MM.1S (cell line): ENCODE results near the gene SMARCA4.
"Not testable (repeated sequence)": the region's sequence is repeated elsewhere in the genome, so short reads cannot be mapped to it uniquely, and the experiment has no call there.

ENCODE experiments used
- DNase-seq: peaks from one replicate; pipeline ENCODE4 v3.0.0-alpha.2; 2015
- H2AFZ ChIP-seq: fragments of 300-600 bp; sonication (generic); 2 replicates; pipeline ENCODE4 v1.6.0; 2016; ENCODE audit warnings: antibody characterized with exemption, low read length
- H3F3A ChIP-seq: fragments of 300-600 bp; sonication (generic); 2 replicates; pipeline ENCODE4 v1.6.1; 2016; ENCODE audit warnings: mild to moderate bottlenecking, antibody characterized with exemption, low read length, moderate library complexity, mixed read lengths; ENCODE audit not compliant: insufficient read depth
- H3K27ac ChIP-seq: fragments of 300-600 bp; sonication (generic); 2 replicates; pipeline ENCODE4 v1.5.1; 2016; ENCODE audit warnings: mild to moderate bottlenecking, low read length
- H3K27me3 ChIP-seq: fragments of 300-600 bp; sonication (generic); replicated peaks from 2 replicates; pipeline ENCODE4 v1.6.0; 2016; ENCODE audit warnings: low read length; ENCODE audit not compliant: insufficient read depth
- H3K36me3 ChIP-seq: fragments of 300-600 bp; sonication (generic); replicated peaks from 2 replicates; pipeline ENCODE4 v1.6.1; 2016; ENCODE audit warnings: mild to moderate bottlenecking, low read length, mixed read lengths; ENCODE audit not compliant: insufficient read depth
- H3K4me1 ChIP-seq: fragments of 300-600 bp; sonication (generic); 2 replicates; pipeline ENCODE4 v1.6.1; 2016; ENCODE audit warnings: low read length, mixed read lengths
- H3K4me2 ChIP-seq: fragments of 300-600 bp; sonication (generic); 2 replicates; pipeline ENCODE4 v1.6.0; 2016; ENCODE audit warnings: low read depth, low read length
- H3K4me3 ChIP-seq: fragments of 300-600 bp; sonication (generic); 2 replicates; pipeline ENCODE4 v1.5.1; 2016; ENCODE audit warnings: low read length, mixed read lengths
- H3K79me2 ChIP-seq: fragments of 300-600 bp; sonication (generic); 2 replicates; pipeline ENCODE4 v1.6.1; 2016; ENCODE audit warnings: mixed run types, low read length, mixed read lengths
- H3K9ac ChIP-seq: fragments of 300-600 bp; sonication (generic); 2 replicates; pipeline ENCODE4 v1.6.1; 2016; ENCODE audit warnings: low read length, mixed read lengths
- H3K9me2 ChIP-seq: fragments of 300-600 bp; sonication (generic); replicated peaks from 2 replicates; pipeline ENCODE4 v1.6.1; 2016; ENCODE audit warnings: mild to moderate bottlenecking, low read length, mixed read lengths; ENCODE audit not compliant: insufficient read depth
- H3K9me3 ChIP-seq: fragments of 300-600 bp; sonication (generic); replicated peaks from 2 replicates; pipeline ENCODE4 v1.6.1; 2016; ENCODE audit warnings: mild to moderate bottlenecking, low read length, mixed read lengths; ENCODE audit not compliant: insufficient read depth
- H4K20me1 ChIP-seq: fragments of 300-600 bp; sonication (generic); 2 replicates; pipeline ENCODE4 v1.6.1; 2016; ENCODE audit warnings: mild to moderate bottlenecking, low read length, moderate library complexity, mixed read lengths; ENCODE audit not compliant: insufficient read depth
- EZH2 ChIP-seq: fragments of 300-600 bp; sonication (generic); optimal IDR thresholded peaks from 2 replicates; pipeline ENCODE3; 2017; ENCODE audit warnings: low read depth, mild to moderate bottlenecking, antibody characterized with exemption, low read length, mixed read lengths
- EZH2phosphoT487 ChIP-seq: fragments of 300-600 bp; sonication (generic); IDR thresholded peaks from 2 replicates; pipeline ENCODE4 v1.6.1; 2018; ENCODE audit warnings: antibody characterized with exemption, low read length
- TF ChIP-seq, protein P1 (sequence below): fragments of 300-600 bp; sonication (generic); IDR thresholded peaks from 2 replicates; pipeline ENCODE4 v1.5.1; 2016; ENCODE audit warnings: antibody characterized with exemption, low read length, mixed read lengths

Gene SMARCA4

DNA sequence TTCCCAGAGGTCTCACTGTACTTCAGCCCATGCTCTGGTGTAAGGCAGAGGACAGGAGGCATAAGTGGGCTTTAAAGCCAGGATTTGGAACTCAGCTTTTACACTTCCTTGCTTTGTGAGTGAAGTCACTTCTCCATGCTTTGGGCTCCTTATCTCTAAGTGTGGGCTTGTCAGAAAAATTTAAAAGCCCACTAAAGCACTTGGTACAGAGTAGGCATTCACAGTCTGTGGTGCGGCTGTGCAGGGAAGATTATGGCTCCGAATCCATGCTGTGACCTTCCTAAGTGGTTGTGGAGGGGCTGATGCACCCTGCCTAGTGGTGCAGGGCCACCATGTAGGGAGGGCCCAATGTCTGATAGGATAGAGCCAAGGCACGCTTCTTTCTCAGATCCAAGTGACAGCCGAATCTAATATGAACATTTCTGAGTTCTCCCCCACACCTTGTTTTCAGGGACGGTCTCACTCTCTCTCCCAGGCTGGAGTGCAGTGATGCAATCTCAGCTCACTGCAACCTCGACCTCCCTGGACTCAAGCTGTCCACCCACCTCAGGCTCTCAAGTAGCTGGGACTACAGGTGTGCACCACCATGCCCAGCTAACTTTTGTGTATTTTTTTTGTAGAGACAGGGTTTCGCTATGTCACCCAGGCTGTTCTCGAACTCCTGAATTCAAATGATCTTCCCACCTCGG is 25.3 kb upstream of the SMARCA4 start:
- no peak overlapping the region for H3K9ac ChIP-seq
- H3K4me2 ChIP-seq: no peak overlapping the region
- peaks cover 24% of the 10 kb centered on the region for H3K79me2 ChIP-seq
- no peak overlapping the region for H2AFZ ChIP-seq
- H3K27ac ChIP-seq: no peak overlapping the region
- H3K9me2 ChIP-seq: no peaks in the 10 kb centered on the region
- H4K20me1 ChIP-seq: no peaks in the 10 kb centered on the region
- no peaks in the 10 kb centered on the region for H3K9me3 ChIP-seq
- H3K4me3 ChIP-seq: no peak overlapping the region
- TF ChIP-seq EZH2 (no peak), EZH2phosphoT487 (no peak)
- TF ChIP-seq, protein P1, sequence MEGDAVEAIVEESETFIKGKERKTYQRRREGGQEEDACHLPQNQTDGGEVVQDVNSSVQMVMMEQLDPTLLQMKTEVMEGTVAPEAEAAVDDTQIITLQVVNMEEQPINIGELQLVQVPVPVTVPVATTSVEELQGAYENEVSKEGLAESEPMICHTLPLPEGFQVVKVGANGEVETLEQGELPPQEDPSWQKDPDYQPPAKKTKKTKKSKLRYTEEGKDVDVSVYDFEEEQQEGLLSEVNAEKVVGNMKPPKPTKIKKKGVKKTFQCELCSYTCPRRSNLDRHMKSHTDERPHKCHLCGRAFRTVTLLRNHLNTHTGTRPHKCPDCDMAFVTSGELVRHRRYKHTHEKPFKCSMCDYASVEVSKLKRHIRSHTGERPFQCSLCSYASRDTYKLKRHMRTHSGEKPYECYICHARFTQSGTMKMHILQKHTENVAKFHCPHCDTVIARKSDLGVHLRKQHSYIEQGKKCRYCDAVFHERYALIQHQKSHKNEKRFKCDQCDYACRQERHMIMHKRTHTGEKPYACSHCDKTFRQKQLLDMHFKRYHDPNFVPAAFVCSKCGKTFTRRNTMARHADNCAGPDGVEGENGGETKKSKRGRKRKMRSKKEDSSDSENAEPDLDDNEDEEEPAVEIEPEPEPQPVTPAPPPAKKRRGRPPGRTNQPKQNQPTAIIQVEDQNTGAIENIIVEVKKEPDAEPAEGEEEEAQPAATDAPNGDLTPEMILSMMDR: no peak
- peaks cover 12% of the 10 kb centered on the region for H3K4me1 ChIP-seq
- H3K36me3 ChIP-seq: no peaks in the 10 kb centered on the region
- H3K27me3 ChIP-seq: no peaks in the 10 kb centered on the region
- peaks cover 27% of the 10 kb centered on the region for H3F3A ChIP-seq
- no peak for DNase-seq

DNA sequence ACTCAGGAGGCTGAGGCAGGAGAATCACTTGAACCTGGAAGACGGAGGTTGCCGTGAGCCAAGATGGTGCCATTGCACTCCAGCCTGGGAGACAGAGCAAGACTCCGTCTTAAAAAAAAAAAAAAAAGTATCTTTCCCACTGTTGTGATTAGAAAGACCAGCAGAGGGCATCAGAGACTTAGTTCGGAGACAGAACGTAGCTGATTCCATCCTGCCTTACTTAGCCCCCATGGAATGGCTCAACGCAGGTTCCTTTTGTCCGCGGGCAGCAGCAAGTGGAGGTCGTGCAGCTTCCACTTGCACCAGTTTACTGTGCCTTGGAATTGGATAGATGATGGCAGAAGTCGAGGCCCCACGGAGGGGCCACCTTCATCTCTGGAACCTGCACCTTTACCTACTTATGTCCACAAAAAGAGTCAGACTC is 24.2 kb upstream of the SMARCA4 start:
- H3K9ac ChIP-seq: peak overlapping the region; percentile 13; the same call in 1 of the 2 replicates
- H3K27ac ChIP-seq: no peak overlapping the region; the same call in 1 of the 2 replicates
- H4K20me1 ChIP-seq: no peaks in the 10 kb centered on the region
- no peaks in the 10 kb centered on the region for H3K9me2 ChIP-seq
- H3K27me3 ChIP-seq: no peaks in the 10 kb centered on the region
- H3K9me3 ChIP-seq: no peaks in the 10 kb centered on the region
- H3K79me2 ChIP-seq: peaks cover 14% of the 10 kb centered on the region
- no peak for TF ChIP-seq EZH2
- TF ChIP-seq, protein P1: peak; percentile 57
- DNase-seq: peak; percentile 80
- no peak overlapping the region for H3K4me3 ChIP-seq
- no peaks in the 10 kb centered on the region for H3K36me3 ChIP-seq
- peak overlapping the region; percentile 50; the same call in 1 of the 2 replicates for H3K4me2 ChIP-seq
- H3K4me1 ChIP-seq: peaks cover 20% of the 10 kb centered on the region
- H2AFZ ChIP-seq: no peak overlapping the region
- peaks cover 33% of the 10 kb centered on the region for H3F3A ChIP-seq

- H3K4me2 ChIP-seq, H3K9ac ChIP-seq, H3K9me2 ChIP-seq, DNase-seq, H3K79me2 ChIP-seq, H3K4me3 ChIP-seq, H3K36me3 ChIP-seq, H2AFZ ChIP-seq, H4K20me1 ChIP-seq, H3K27me3 ChIP-seq, H3K9me3 ChIP-seq: not testable (repeated sequence)
- Histone ChIP-seq H3K4me1 (peaks cover 20% of the 10 kb centered on the region), H3F3A (peaks cover 29% of the 10 kb centered on the region), H3K27ac (peak overlapping the region; percentile 91; the same call in 1 of the 2 replicates)
Observed at GRCh38 chr19:10941649-10942048, 19.2 kb upstream of the SMARCA4 start.

- DNase-seq, H3K27ac ChIP-seq, H3K27me3 ChIP-seq, H3K4me3 ChIP-seq, H3K79me2 ChIP-seq, H2AFZ ChIP-seq, H3K36me3 ChIP-seq, H3K9ac ChIP-seq, H3K4me2 ChIP-seq, H4K20me1 ChIP-seq, H3K9me2 ChIP-seq, H3K9me3 ChIP-seq: not testable (repeated sequence)
- peaks cover 25% of the 10 kb centered on the region for H3F3A ChIP-seq
- H3K4me1 ChIP-seq: peaks cover 16% of the 10 kb centered on the region
Observed at GRCh38 chr19:10943412-10943811, 17.4 kb upstream of the SMARCA4 start.
